Measurements from ENCODE around the gene RAVER2.
"Not testable (repeated sequence)": the region's sequence is repeated elsewhere in the genome, so short reads cannot be mapped to it uniquely, and the experiment has no call there.

The RAVER2 gene

GRCh38 chr1:64790832-64791487, 46.1 kb downstream of the RAVER2 start:
- Histone ChIP-seq H3K27ac (ENCODE audit: low read depth, low read length) (no peak overlapping the region), H3K27me3 (ENCODE audit: control insufficient read depth, insufficient read depth, low read length) (no peaks in the 10 kb centered on the region), H3K36me3 (ENCODE audit: control insufficient read depth, insufficient read depth, low read length) (no peaks in the 10 kb centered on the region), H3K4me3 (ENCODE audit: low read length) (no peak overlapping the region), H3K4me1 (ENCODE audit: control insufficient read depth, insufficient read depth, low read length) (no peaks in the 10 kb centered on the region), H3K9ac (ENCODE audit: low read length) (no peak overlapping the region)

DNA sequence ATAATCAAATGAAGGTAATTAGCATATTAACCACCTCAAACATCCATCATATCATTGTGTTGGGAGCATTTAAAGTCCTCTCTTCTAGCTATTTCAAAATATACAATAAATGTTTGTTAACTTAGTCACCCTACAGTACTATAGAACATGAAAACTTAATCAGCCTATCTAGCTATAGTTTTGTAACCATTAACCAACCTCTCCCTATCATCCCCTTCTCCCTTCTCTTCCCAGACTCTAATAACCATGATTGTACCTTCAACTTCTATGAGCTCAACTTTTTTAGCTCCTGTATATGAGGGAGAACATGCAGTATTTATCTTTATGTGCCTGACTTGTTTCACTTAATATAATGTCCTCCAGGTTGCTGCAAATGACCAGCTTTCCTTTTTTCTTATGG, 54.0 kb downstream of the RAVER2 start:
- no peak overlapping the region for H3K9ac ChIP-seq (ENCODE audit: low read length)
- no peak overlapping the region for H3K27ac ChIP-seq (ENCODE audit: low read depth, low read length)
- H3K4me1 ChIP-seq (ENCODE audit: control insufficient read depth, insufficient read depth, low read length): no peaks in the 10 kb centered on the region
- H3K27me3 ChIP-seq (ENCODE audit: control insufficient read depth, insufficient read depth, low read length): no peaks in the 10 kb centered on the region
- no peaks in the 10 kb centered on the region for H3K36me3 ChIP-seq (ENCODE audit: control insufficient read depth, insufficient read depth, low read length)
- no peak overlapping the region for H3K4me3 ChIP-seq (ENCODE audit: low read length)

DNA sequence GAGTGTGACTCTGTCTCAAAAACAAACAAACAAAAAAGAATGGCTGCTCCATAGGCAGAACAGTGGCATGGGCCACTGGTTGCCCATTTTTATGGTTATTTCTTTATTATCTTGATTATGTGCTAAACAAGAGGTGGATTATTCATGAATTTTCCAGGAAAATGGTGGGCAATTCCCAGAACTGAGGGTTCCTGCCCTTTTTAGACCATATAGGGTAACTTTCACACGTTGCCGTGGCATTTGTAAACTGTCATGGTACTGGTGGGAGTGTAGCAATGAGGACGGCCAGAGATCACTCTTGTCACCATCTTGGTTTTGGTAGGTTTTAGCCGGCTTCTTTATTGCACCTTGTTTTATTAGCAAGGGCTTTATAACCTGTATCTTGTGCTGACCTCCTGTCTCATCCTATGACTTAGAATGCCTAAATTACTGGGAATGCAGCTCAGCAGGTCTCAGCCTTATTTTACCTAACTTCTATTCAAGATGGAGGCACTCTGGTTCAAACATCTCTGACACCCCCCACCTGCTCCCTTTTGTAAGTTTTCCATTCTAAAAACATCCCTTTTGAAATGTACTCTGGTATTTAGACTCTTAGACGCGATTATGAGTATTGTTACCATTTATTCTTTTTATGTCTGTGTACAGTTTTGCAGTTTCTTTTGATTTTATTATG, 57.1 kb downstream of the RAVER2 start:
- Histone ChIP-seq H3K27me3 (ENCODE audit: control insufficient read depth, insufficient read depth, low read length) (no peaks in the 10 kb centered on the region), H3K9ac (ENCODE audit: low read length) (no peak overlapping the region), H3K4me1 (ENCODE audit: control insufficient read depth, insufficient read depth, low read length) (no peaks in the 10 kb centered on the region), H3K36me3 (ENCODE audit: control insufficient read depth, insufficient read depth, low read length) (no peaks in the 10 kb centered on the region), H3K27ac (ENCODE audit: low read depth, low read length) (no peak overlapping the region), H3K4me3 (ENCODE audit: low read length) (no peak overlapping the region)

DNA sequence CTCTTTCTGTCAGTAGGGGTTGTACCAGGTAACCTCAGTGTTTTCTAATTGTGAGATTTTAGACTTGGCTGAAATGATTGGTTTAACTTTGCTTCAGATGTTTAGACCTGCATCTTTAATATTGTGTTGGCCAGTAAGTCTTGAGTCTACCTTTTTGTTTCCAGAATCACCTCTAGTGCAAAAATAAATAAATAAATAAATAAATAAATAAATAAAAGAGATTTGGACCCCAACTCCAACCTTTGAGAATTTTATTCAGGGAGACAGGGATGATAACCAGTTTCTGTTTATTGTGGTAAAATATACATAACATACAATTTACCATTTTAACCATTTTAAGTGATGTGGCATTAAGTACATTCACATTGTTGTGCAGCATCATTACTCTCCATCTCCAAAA, 64.4 kb downstream of the RAVER2 start:
- no peaks in the 10 kb centered on the region for H3K27me3 ChIP-seq (ENCODE audit: control insufficient read depth, insufficient read depth, low read length)
- H3K27ac ChIP-seq (ENCODE audit: low read depth, low read length): no peak overlapping the region
- no peaks in the 10 kb centered on the region for H3K36me3 ChIP-seq (ENCODE audit: control insufficient read depth, insufficient read depth, low read length)
- H3K4me3 ChIP-seq (ENCODE audit: low read length): no peak overlapping the region
- no peaks in the 10 kb centered on the region for H3K4me1 ChIP-seq (ENCODE audit: control insufficient read depth, insufficient read depth, low read length)
- H3K9ac ChIP-seq (ENCODE audit: low read length): no peak overlapping the region

DNA sequence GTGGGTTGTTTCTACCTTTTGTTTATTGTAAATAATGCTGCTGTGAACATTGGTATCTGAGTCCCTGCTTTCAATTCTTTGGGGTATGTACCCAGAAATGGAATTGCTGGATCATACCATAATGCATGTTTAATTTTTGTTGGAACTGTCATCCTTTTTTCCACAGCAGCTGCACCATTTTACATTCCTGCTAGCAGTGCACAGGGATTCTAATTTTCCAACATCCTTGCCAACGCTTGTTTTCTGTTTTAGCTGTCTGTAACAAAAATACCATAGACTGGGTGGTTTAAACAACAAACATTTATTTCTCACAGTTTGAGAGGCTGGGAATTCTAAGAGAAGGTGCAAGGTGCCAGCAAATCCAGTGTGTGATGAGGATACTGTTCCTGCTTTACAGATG, 65.1 kb downstream of the RAVER2 start:
- H3K9ac ChIP-seq (ENCODE audit: low read length): no peak overlapping the region
- H3K4me1 ChIP-seq (ENCODE audit: control insufficient read depth, insufficient read depth, low read length): no peaks in the 10 kb centered on the region
- no peak overlapping the region for H3K27ac ChIP-seq (ENCODE audit: low read depth, low read length)
- H3K4me3 ChIP-seq (ENCODE audit: low read length): no peak overlapping the region
- no peaks in the 10 kb centered on the region for H3K27me3 ChIP-seq (ENCODE audit: control insufficient read depth, insufficient read depth, low read length)
- H3K36me3 ChIP-seq (ENCODE audit: control insufficient read depth, insufficient read depth, low read length): no peaks in the 10 kb centered on the region

- no peak overlapping the region for H3K27ac ChIP-seq (ENCODE audit: low read depth, low read length)
- no peak overlapping the region for H3K9ac ChIP-seq (ENCODE audit: low read length)
- H3K4me3 ChIP-seq (ENCODE audit: low read length): no peak overlapping the region
Observed at GRCh38 chr1:64811131-64811530, 66.3 kb downstream of the RAVER2 start.

GRCh38 chr1:64814427-64814826, 69.6 kb downstream of the RAVER2 start:
- Histone ChIP-seq H3K27ac (ENCODE audit: low read depth, low read length) (no peak overlapping the region), H3K4me1 (ENCODE audit: control insufficient read depth, insufficient read depth, low read length) (no peaks in the 10 kb centered on the region), H3K36me3 (ENCODE audit: control insufficient read depth, insufficient read depth, low read length) (no peaks in the 10 kb centered on the region), H3K27me3 (ENCODE audit: control insufficient read depth, insufficient read depth, low read length) (no peaks in the 10 kb centered on the region), H3K4me3 (ENCODE audit: low read length) (no peak overlapping the region), H3K9ac (ENCODE audit: low read length) (no peak overlapping the region)

More at GRCh38 chr1:64811131-64811530, 66.3 kb downstream of the RAVER2 start:
- H3K4me1 ChIP-seq (ENCODE audit: control insufficient read depth, insufficient read depth, low read length): no peaks in the 10 kb centered on the region
- H3K36me3 ChIP-seq (ENCODE audit: control insufficient read depth, insufficient read depth, low read length): no peaks in the 10 kb centered on the region
- H3K27me3 ChIP-seq (ENCODE audit: control insufficient read depth, insufficient read depth, low read length): no peaks in the 10 kb centered on the region

- not testable (repeated sequence) for H3K27me3 ChIP-seq (ENCODE audit: control insufficient read depth, insufficient read depth, low read length); H3K4me3 ChIP-seq (ENCODE audit: low read length); H3K4me1 ChIP-seq (ENCODE audit: control insufficient read depth, insufficient read depth, low read length); H3K9ac ChIP-seq (ENCODE audit: low read length); H3K27ac ChIP-seq (ENCODE audit: low read depth, low read length); H3K36me3 ChIP-seq (ENCODE audit: control insufficient read depth, insufficient read depth, low read length)
Observed at GRCh38 chr1:64817364-64817763, 72.5 kb downstream of the RAVER2 start.

DNA sequence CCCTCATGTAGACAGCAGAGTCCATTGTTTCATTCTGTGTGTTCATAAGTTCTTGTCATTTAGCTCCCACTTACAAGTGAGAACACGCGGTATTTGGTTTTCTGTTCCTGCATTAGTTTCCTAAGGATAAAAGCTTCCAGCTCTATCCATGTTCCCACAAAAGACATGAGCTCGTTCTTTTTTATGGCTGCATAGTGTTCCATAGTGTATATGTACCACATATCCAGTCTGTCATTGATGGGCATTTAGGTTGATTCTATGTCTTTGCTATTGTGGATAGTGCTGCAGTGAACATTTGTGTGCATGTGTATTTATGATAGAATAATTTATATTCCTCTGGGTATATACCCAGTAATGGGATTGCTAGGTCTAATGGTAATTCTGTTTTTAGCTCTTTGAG, 75.7 kb downstream of the RAVER2 start:
- H3K4me1 ChIP-seq (ENCODE audit: control insufficient read depth, insufficient read depth, low read length); H3K36me3 ChIP-seq (ENCODE audit: control insufficient read depth, insufficient read depth, low read length); H3K9ac ChIP-seq (ENCODE audit: low read length); H3K27me3 ChIP-seq (ENCODE audit: control insufficient read depth, insufficient read depth, low read length); H3K27ac ChIP-seq (ENCODE audit: low read depth, low read length); H3K4me3 ChIP-seq (ENCODE audit: low read length): not testable (repeated sequence)

DNA sequence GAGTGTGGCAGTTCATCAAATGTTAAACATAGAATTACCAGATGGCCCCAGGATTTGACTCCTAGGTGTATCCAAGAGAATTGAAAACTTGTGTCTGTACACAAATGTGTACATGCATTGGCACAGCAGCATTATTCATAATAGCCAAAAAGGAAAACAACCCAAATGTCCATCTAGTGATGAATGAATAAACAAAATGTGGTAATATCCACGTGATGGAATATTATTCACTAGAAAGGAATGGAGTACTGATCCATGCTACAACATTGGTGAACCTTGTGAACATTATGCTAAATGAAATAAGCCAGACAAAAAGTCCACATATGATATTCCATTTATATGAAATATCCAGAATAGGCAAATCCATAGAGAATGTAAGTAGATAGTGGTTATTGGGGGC, 77.7 kb downstream of the RAVER2 start:
- Histone ChIP-seq H3K27me3 (ENCODE audit: control insufficient read depth, insufficient read depth, low read length) (no peaks in the 10 kb centered on the region), H3K4me3 (ENCODE audit: low read length) (no peak overlapping the region), H3K27ac (ENCODE audit: low read depth, low read length) (no peak overlapping the region), H3K9ac (ENCODE audit: low read length) (no peak overlapping the region), H3K4me1 (ENCODE audit: control insufficient read depth, insufficient read depth, low read length) (no peaks in the 10 kb centered on the region), H3K36me3 (ENCODE audit: control insufficient read depth, insufficient read depth, low read length) (no peaks in the 10 kb centered on the region)

DNA sequence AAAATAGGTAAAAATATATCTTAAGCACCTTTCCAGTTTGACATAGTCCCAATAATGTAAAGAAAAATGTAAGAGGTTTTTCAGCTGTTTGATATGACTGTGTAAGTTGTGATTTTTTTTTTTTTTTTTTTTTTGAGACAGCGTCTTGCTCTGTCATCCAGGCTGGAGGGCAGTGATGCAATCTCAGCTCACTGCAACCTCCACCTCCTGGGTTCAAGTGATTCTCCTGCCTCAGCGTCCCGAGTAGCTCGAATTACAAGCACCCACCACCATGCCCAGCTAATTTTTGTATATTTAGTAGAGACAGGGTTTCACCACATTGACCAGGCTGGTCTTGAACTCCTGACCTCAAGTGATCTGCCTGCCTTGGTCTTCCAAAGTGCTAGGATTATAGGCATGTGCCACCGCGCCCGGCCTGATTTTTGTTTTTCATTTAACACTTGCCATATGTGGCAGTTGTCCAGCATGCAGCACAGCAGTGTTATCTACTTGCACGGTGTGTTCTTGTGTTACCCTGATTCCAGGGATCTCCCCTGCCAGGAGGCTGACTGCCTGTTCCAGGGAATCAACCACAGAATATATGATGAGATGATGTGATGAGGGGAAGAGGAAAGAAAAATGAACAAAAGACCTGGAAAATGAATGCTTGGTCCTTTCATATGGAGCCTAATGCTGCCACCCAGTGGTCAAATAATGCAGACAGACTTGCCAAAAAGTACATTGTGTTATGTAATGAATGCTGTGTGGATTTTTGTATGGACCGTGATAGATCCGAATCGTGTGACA, 79.0 kb downstream of the RAVER2 start:
- no peaks in the 10 kb centered on the region for H3K27me3 ChIP-seq (ENCODE audit: control insufficient read depth, insufficient read depth, low read length)
- H3K27ac ChIP-seq (ENCODE audit: low read depth, low read length): no peak overlapping the region
- no peaks in the 10 kb centered on the region for H3K4me1 ChIP-seq (ENCODE audit: control insufficient read depth, insufficient read depth, low read length)
- H3K4me3 ChIP-seq (ENCODE audit: low read length): peak overlapping the region; percentile 50
- no peak overlapping the region for H3K9ac ChIP-seq (ENCODE audit: low read length)
- no peaks in the 10 kb centered on the region for H3K36me3 ChIP-seq (ENCODE audit: control insufficient read depth, insufficient read depth, low read length)

GRCh38 chr1:64826991-64827390, 82.1 kb downstream of the RAVER2 start:
- Histone ChIP-seq H3K4me1 (ENCODE audit: control insufficient read depth, insufficient read depth, low read length) (no peaks in the 10 kb centered on the region), H3K36me3 (ENCODE audit: control insufficient read depth, insufficient read depth, low read length) (no peaks in the 10 kb centered on the region), H3K27me3 (ENCODE audit: control insufficient read depth, insufficient read depth, low read length) (no peaks in the 10 kb centered on the region), H3K4me3 (ENCODE audit: low read length) (no peak overlapping the region), H3K9ac (ENCODE audit: low read length) (no peak overlapping the region), H3K27ac (ENCODE audit: low read depth, low read length) (no peak overlapping the region)
